ENCODE measurements around the gene AOC1. TPM values are rescaled to one million over a fixed set of nuclear protein-coding genes. Genes with fewer than 3 reads are reported as not detected.

AOC1 gene
- 0.14 TPM for polyA plus RNA-seq (2013, experiment 1 of 2)
- 0.15 TPM for polyA plus RNA-seq (2013, experiment 2 of 2)

- no peak within 1 kb of the TSS for H4K8ac ChIP-seq (ENCODE audit: low read depth, low read length)
- no CpG with 5 or more reads among the region's 8 CpGs for WGBS (ENCODE audit: extremely low coverage, insufficient coverage, low lambda C conversion rate)
- H4K5ac ChIP-seq (ENCODE audit: low read length) = no peak within 1 kb of the TSS
- H3K4me3 ChIP-seq (ENCODE audit: low read length) = no peak within 1 kb of the TSS
- H2BK15ac ChIP-seq (replicated peaks; ENCODE audit: low read depth) = no peak within 1 kb of the TSS
- no peak within 1 kb of the TSS for H3K4ac ChIP-seq (ENCODE audit: low read depth, low read length)
- no peak for DNase-seq
- no peak within 1 kb of the TSS for H3K27ac ChIP-seq (ENCODE audit: low read depth, low read length)
- H3K79me2 ChIP-seq (ENCODE audit: control insufficient read depth, insufficient read depth, low read length) = no peaks in the 10 kb centered on the region
- no peak within 1 kb of the TSS for H2AK5ac ChIP-seq (ENCODE audit: low read length)
- no peaks in the 10 kb centered on the region for H3K79me1 ChIP-seq (ENCODE audit: low read length)
- no peak within 1 kb of the TSS for H3K18ac ChIP-seq (ENCODE audit: low read length)
- no peaks in the 10 kb centered on the region for H3K4me1 ChIP-seq (ENCODE audit: control insufficient read depth, low read depth, low read length)
- H3K9ac ChIP-seq (ENCODE audit: low read length) = no peak within 1 kb of the TSS
- H3K23ac ChIP-seq (ENCODE audit: low read length) = no peak within 1 kb of the TSS
- H2BK5ac ChIP-seq (ENCODE audit: low read length) = no peak within 1 kb of the TSS
- H3K27me3 ChIP-seq (ENCODE audit: insufficient read depth, low read length, poor library complexity) = no peaks in the 10 kb centered on the region
- no peak within 1 kb of the TSS for H3K4me2 ChIP-seq (ENCODE audit: low read length)
- H2BK120ac ChIP-seq (ENCODE audit: low read depth, low read length) = no peak within 1 kb of the TSS
- H3K36me3 ChIP-seq (ENCODE audit: control insufficient read depth, insufficient read depth, low read length) = no peaks in the 10 kb centered on the region
- no peak within 1 kb of the TSS for H3K56ac ChIP-seq (ENCODE audit: low read length)
Measured at GRCh38 chr7:150852371-150852905, at the start of gene AOC1. AOC1 (plus strand) TSS chr7:150852517; CDS start chr7:150856471, 3,954 bp downstream.

GRCh38 chr7:150803161-150803860 is 49.0 kb upstream of the AOC1 start:
- WGBS (ENCODE audit: extremely low coverage, insufficient coverage, low lambda C conversion rate) = no CpG with 5 or more reads among the region's 10 CpGs

GRCh38 chr7:150804802-150805201 is 47.5 kb upstream of the AOC1 start:
- Histone ChIP-seq H3K4me3 (ENCODE audit: low read length) (no peak overlapping the region), H4K8ac (ENCODE audit: low read depth, low read length) (no peak overlapping the region), H3K23ac (ENCODE audit: low read length) (no peak overlapping the region), H2BK5ac (ENCODE audit: low read length) (no peak overlapping the region), H3K4me2 (ENCODE audit: low read length) (no peak overlapping the region), H3K79me1 (ENCODE audit: low read length) (no peaks in the 10 kb centered on the region), H3K56ac (ENCODE audit: low read length) (no peak overlapping the region), H3K9ac (ENCODE audit: low read length) (no peak overlapping the region), H2BK120ac (ENCODE audit: low read depth, low read length) (no peak overlapping the region), H3K36me3 (ENCODE audit: control insufficient read depth, insufficient read depth, low read length) (no peaks in the 10 kb centered on the region), H2AK5ac (ENCODE audit: low read length) (no peak overlapping the region), H3K4ac (ENCODE audit: low read depth, low read length) (no peak overlapping the region), H4K5ac (ENCODE audit: low read length) (no peak overlapping the region), H3K4me1 (ENCODE audit: control insufficient read depth, low read depth, low read length) (no peaks in the 10 kb centered on the region), H3K27me3 (ENCODE audit: insufficient read depth, low read length, poor library complexity) (peaks cover 23% of the 10 kb centered on the region), H3K27ac (ENCODE audit: low read depth, low read length) (no peak overlapping the region), H3K18ac (ENCODE audit: low read length) (no peak overlapping the region), H3K79me2 (ENCODE audit: control insufficient read depth, insufficient read depth, low read length) (no peaks in the 10 kb centered on the region), H2BK15ac (replicated peaks; ENCODE audit: low read depth) (no peak overlapping the region)
- WGBS (ENCODE audit: extremely low coverage, insufficient coverage, low lambda C conversion rate) = no CpG with 5 or more reads among the region's 5 CpGs
- no peak for DNase-seq

More at GRCh38 chr7:150803161-150803860, 49.0 kb upstream of the AOC1 start:
- H3K9ac ChIP-seq (ENCODE audit: low read length) = no peak overlapping the region
- no peak overlapping the region for H2BK120ac ChIP-seq (ENCODE audit: low read depth, low read length)
- no peak overlapping the region for H3K4me3 ChIP-seq (ENCODE audit: low read length)
- H3K4me2 ChIP-seq (ENCODE audit: low read length) = no peak overlapping the region
- H3K4ac ChIP-seq (ENCODE audit: low read depth, low read length) = no peak overlapping the region
- H2AK5ac ChIP-seq (ENCODE audit: low read length) = no peak overlapping the region
- no peak overlapping the region for H4K8ac ChIP-seq (ENCODE audit: low read depth, low read length)
- H3K4me1 ChIP-seq (ENCODE audit: control insufficient read depth, low read depth, low read length) = no peaks in the 10 kb centered on the region
- no peak overlapping the region for H2BK5ac ChIP-seq (ENCODE audit: low read length)
- no peaks in the 10 kb centered on the region for H3K36me3 ChIP-seq (ENCODE audit: control insufficient read depth, insufficient read depth, low read length)
- H3K18ac ChIP-seq (ENCODE audit: low read length) = no peak overlapping the region
- no peak overlapping the region for H3K23ac ChIP-seq (ENCODE audit: low read length)
- DNase-seq = no peak
- no peak overlapping the region for H3K56ac ChIP-seq (ENCODE audit: low read length)
- H4K5ac ChIP-seq (ENCODE audit: low read length) = no peak overlapping the region
- H3K27ac ChIP-seq (ENCODE audit: low read depth, low read length) = no peak overlapping the region
- no peak overlapping the region for H2BK15ac ChIP-seq (replicated peaks; ENCODE audit: low read depth)
- H3K79me1 ChIP-seq (ENCODE audit: low read length) = no peaks in the 10 kb centered on the region
- H3K79me2 ChIP-seq (ENCODE audit: control insufficient read depth, insufficient read depth, low read length) = no peaks in the 10 kb centered on the region
- peaks cover 33% of the 10 kb centered on the region for H3K27me3 ChIP-seq (ENCODE audit: insufficient read depth, low read length, poor library complexity)

GRCh38 chr7:150805864-150806263 is 46.5 kb upstream of the AOC1 start:
- H3K36me3 ChIP-seq (ENCODE audit: control insufficient read depth, insufficient read depth, low read length) = no peaks in the 10 kb centered on the region
- no peak for DNase-seq
- no peak overlapping the region for H3K56ac ChIP-seq (ENCODE audit: low read length)
- H3K27me3 ChIP-seq (ENCODE audit: insufficient read depth, low read length, poor library complexity) = peaks cover 13% of the 10 kb centered on the region
- H3K4me2 ChIP-seq (ENCODE audit: low read length) = no peak overlapping the region
- no peak overlapping the region for H3K4ac ChIP-seq (ENCODE audit: low read depth, low read length)
- H3K4me1 ChIP-seq (ENCODE audit: control insufficient read depth, low read depth, low read length) = no peaks in the 10 kb centered on the region
- H2BK5ac ChIP-seq (ENCODE audit: low read length) = no peak overlapping the region
- no peak overlapping the region for H3K27ac ChIP-seq (ENCODE audit: low read depth, low read length)
- no peak overlapping the region for H2BK15ac ChIP-seq (replicated peaks; ENCODE audit: low read depth)
- H3K79me2 ChIP-seq (ENCODE audit: control insufficient read depth, insufficient read depth, low read length) = no peaks in the 10 kb centered on the region
- no peak overlapping the region for H2BK120ac ChIP-seq (ENCODE audit: low read depth, low read length)
- no peak overlapping the region for H3K23ac ChIP-seq (ENCODE audit: low read length)
- no peak overlapping the region for H4K5ac ChIP-seq (ENCODE audit: low read length)
- no peak overlapping the region for H4K8ac ChIP-seq (ENCODE audit: low read depth, low read length)
- H2AK5ac ChIP-seq (ENCODE audit: low read length) = no peak overlapping the region
- H3K4me3 ChIP-seq (ENCODE audit: low read length) = no peak overlapping the region
- H3K18ac ChIP-seq (ENCODE audit: low read length) = no peak overlapping the region
- H3K79me1 ChIP-seq (ENCODE audit: low read length) = no peaks in the 10 kb centered on the region
- no peak overlapping the region for H3K9ac ChIP-seq (ENCODE audit: low read length)

- Histone ChIP-seq H3K23ac (ENCODE audit: low read length) (no peak overlapping the region), H2AK5ac (ENCODE audit: low read length) (no peak overlapping the region), H3K36me3 (ENCODE audit: control insufficient read depth, insufficient read depth, low read length) (no peaks in the 10 kb centered on the region), H3K4me3 (ENCODE audit: low read length) (no peak overlapping the region), H2BK5ac (ENCODE audit: low read length) (no peak overlapping the region), H3K79me1 (ENCODE audit: low read length) (no peaks in the 10 kb centered on the region), H3K18ac (ENCODE audit: low read length) (no peak overlapping the region), H3K79me2 (ENCODE audit: control insufficient read depth, insufficient read depth, low read length) (no peaks in the 10 kb centered on the region), H3K4me2 (ENCODE audit: low read length) (no peak overlapping the region), H4K5ac (ENCODE audit: low read length) (no peak overlapping the region), H2BK120ac (ENCODE audit: low read depth, low read length) (no peak overlapping the region), H3K9ac (ENCODE audit: low read length) (no peak overlapping the region), H3K27ac (ENCODE audit: low read depth, low read length) (no peak overlapping the region), H2BK15ac (replicated peaks; ENCODE audit: low read depth) (no peak overlapping the region), H4K8ac (ENCODE audit: low read depth, low read length) (no peak overlapping the region), H3K56ac (ENCODE audit: low read length) (no peak overlapping the region), H3K4me1 (ENCODE audit: control insufficient read depth, low read depth, low read length) (no peaks in the 10 kb centered on the region), H3K4ac (ENCODE audit: low read depth, low read length) (no peak overlapping the region), H3K27me3 (ENCODE audit: insufficient read depth, low read length, poor library complexity) (peaks cover 7% of the 10 kb centered on the region)
- DNase-seq = no peak
- WGBS (ENCODE audit: extremely low coverage, insufficient coverage, low lambda C conversion rate) = no CpG with 5 or more reads among the region's 3 CpGs
Measured at GRCh38 chr7:150806454-150806853, 45.9 kb upstream of the AOC1 start.

GRCh38 chr7:150806863-150807262 is 45.5 kb upstream of the AOC1 start:
- Histone ChIP-seq H3K79me1 (ENCODE audit: low read length) (no peaks in the 10 kb centered on the region), H3K27me3 (ENCODE audit: insufficient read depth, low read length, poor library complexity) (peaks cover 5% of the 10 kb centered on the region), H4K8ac (ENCODE audit: low read depth, low read length) (no peak overlapping the region), H3K4me3 (ENCODE audit: low read length) (no peak overlapping the region), H2BK15ac (replicated peaks; ENCODE audit: low read depth) (no peak overlapping the region), H3K4me1 (ENCODE audit: control insufficient read depth, low read depth, low read length) (no peaks in the 10 kb centered on the region), H3K4me2 (ENCODE audit: low read length) (no peak overlapping the region), H3K9ac (ENCODE audit: low read length) (no peak overlapping the region), H3K79me2 (ENCODE audit: control insufficient read depth, insufficient read depth, low read length) (no peaks in the 10 kb centered on the region), H2BK120ac (ENCODE audit: low read depth, low read length) (no peak overlapping the region), H3K4ac (ENCODE audit: low read depth, low read length) (no peak overlapping the region), H3K27ac (ENCODE audit: low read depth, low read length) (no peak overlapping the region), H3K36me3 (ENCODE audit: control insufficient read depth, insufficient read depth, low read length) (no peaks in the 10 kb centered on the region), H2AK5ac (ENCODE audit: low read length) (no peak overlapping the region), H3K56ac (ENCODE audit: low read length) (no peak overlapping the region), H3K18ac (ENCODE audit: low read length) (no peak overlapping the region), H4K5ac (ENCODE audit: low read length) (no peak overlapping the region), H2BK5ac (ENCODE audit: low read length) (no peak overlapping the region), H3K23ac (ENCODE audit: low read length) (no peak overlapping the region)
- no peak for DNase-seq
- no CpG with 5 or more reads among the region's 2 CpGs for WGBS (ENCODE audit: extremely low coverage, insufficient coverage, low lambda C conversion rate)

Measured in mesendoderm (in vitro differentiated cells).